ENCODE data around the gene XPR1.

The XPR1 gene

DNA sequence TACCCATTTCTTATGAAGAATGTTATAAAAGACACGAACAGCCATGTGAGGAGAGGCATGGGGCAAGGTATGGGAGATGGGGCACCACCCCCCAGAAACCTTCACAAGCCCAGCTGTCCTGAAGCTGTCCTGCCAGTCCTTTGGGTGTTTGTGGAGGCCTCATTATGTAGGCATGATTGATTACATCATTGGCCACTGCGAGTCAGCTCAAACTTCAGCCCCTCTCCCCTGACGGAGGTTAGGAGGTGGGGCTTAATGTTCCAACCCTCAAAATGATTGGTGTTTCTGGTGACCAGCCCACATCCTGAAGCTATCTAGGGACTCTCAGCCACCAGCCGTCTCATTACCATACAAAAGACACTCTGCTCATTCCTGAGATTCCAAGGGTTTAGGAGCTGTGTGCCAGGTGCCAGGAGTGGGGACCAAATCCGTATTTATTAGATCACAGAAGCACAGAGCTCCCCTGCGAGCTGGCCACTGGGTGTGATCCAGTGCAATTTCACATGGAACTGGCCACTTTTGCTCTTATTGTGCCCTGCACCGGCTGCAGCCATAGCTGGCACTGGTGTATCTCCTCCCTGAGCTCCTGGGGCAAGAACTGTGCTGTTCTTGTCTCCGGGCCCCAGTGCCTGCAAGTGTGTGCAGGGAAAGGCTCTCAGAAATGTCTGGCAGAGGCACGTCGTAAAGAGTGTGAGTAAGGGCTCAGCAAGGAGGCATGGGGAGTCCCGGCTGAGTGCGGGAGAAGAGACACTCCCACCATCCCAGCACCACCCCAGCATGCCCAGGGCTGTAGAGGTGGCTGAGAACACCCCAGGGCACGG lies 291.4 kb downstream of the XPR1 start:
- Histone ChIP-seq H3K4me2 (ENCODE audit: low read length) (no peak overlapping the region), H3K36me3 (ENCODE audit: control insufficient read depth, low read length) (no peaks in the 10 kb centered on the region), H4K20me1 (ENCODE audit: control insufficient read depth, insufficient read depth, low read depth, low read length) (no peaks in the 10 kb centered on the region), H3K79me2 (ENCODE audit: control insufficient read depth, low read length) (no peaks in the 10 kb centered on the region), H3K4me3 (ENCODE audit: low read length) (no peak overlapping the region), H3K9me3 (ENCODE audit: control insufficient read depth, insufficient read depth, low read length) (no peaks in the 10 kb centered on the region), H3F3A (ENCODE audit: control insufficient read depth, insufficient read depth) (no peaks in the 10 kb centered on the region), H3K9me2 (replicated peaks; ENCODE audit: control insufficient read depth, low read length) (no peaks in the 10 kb centered on the region), H3K27ac (ENCODE audit: low read depth, low read length) (no peak overlapping the region), H3K27me3 (ENCODE audit: control insufficient read depth, low read length) (peaks cover 6% of the 10 kb centered on the region; the same call in 1 of the 2 replicates), H3K4me1 (ENCODE audit: control insufficient read depth, low read length) (peaks cover 16% of the 10 kb centered on the region)
- TF ChIP-seq, protein P1, sequence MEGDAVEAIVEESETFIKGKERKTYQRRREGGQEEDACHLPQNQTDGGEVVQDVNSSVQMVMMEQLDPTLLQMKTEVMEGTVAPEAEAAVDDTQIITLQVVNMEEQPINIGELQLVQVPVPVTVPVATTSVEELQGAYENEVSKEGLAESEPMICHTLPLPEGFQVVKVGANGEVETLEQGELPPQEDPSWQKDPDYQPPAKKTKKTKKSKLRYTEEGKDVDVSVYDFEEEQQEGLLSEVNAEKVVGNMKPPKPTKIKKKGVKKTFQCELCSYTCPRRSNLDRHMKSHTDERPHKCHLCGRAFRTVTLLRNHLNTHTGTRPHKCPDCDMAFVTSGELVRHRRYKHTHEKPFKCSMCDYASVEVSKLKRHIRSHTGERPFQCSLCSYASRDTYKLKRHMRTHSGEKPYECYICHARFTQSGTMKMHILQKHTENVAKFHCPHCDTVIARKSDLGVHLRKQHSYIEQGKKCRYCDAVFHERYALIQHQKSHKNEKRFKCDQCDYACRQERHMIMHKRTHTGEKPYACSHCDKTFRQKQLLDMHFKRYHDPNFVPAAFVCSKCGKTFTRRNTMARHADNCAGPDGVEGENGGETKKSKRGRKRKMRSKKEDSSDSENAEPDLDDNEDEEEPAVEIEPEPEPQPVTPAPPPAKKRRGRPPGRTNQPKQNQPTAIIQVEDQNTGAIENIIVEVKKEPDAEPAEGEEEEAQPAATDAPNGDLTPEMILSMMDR (IDR thresholded peaks at IDR 0.05; ENCODE audit: low read depth, low read length, poor library complexity, severe bottlenecking), result no peak
- no peak for TF ChIP-seq EZH2phosphoT487 (IDR thresholded peaks at IDR 0.05; ENCODE audit: borderline replicate concordance, low read length)

DNA sequence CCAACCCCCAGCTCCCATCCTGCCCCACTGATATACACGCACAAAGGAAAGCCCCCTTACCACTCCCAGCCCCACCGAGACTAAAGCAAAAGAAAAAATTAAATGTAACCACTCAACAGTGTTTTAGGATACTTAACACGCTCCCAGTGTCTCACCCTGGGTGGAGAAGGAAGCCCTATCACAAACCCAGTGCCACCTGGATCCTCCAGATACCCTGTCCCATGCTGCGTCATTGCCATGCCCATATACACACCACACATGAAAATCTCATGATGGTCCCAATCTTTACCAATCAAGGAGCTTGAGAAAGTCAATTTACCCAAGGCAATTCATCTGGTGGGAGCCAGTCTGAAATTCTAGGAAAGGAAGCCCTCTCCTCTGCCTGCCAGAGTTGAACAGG lies 292.1 kb downstream of the XPR1 start:
- H3K27me3 ChIP-seq (ENCODE audit: control insufficient read depth, low read length), result peaks cover 6% of the 10 kb centered on the region; the same call in 1 of the 2 replicates
- no peaks in the 10 kb centered on the region for H3K36me3 ChIP-seq (ENCODE audit: control insufficient read depth, low read length)
- no peaks in the 10 kb centered on the region for H4K20me1 ChIP-seq (ENCODE audit: control insufficient read depth, insufficient read depth, low read depth, low read length)
- H3K4me3 ChIP-seq (ENCODE audit: low read length), result no peak overlapping the region
- TF ChIP-seq EZH2phosphoT487 (IDR thresholded peaks at IDR 0.05; ENCODE audit: borderline replicate concordance, low read length), result no peak
- TF ChIP-seq, protein P1 (IDR thresholded peaks at IDR 0.05; ENCODE audit: low read depth, low read length, poor library complexity, severe bottlenecking), result no peak
- no peaks in the 10 kb centered on the region for H3K9me2 ChIP-seq (replicated peaks; ENCODE audit: control insufficient read depth, low read length)
- H3K4me2 ChIP-seq (ENCODE audit: low read length), result no peak overlapping the region
- no peaks in the 10 kb centered on the region for H3K9me3 ChIP-seq (ENCODE audit: control insufficient read depth, insufficient read depth, low read length)
- H3K79me2 ChIP-seq (ENCODE audit: control insufficient read depth, low read length), result no peaks in the 10 kb centered on the region
- no peak overlapping the region for H3K27ac ChIP-seq (ENCODE audit: low read depth, low read length)
- H3F3A ChIP-seq (ENCODE audit: control insufficient read depth, insufficient read depth), result no peaks in the 10 kb centered on the region
- peaks cover 11% of the 10 kb centered on the region for H3K4me1 ChIP-seq (ENCODE audit: control insufficient read depth, low read length)

DNA sequence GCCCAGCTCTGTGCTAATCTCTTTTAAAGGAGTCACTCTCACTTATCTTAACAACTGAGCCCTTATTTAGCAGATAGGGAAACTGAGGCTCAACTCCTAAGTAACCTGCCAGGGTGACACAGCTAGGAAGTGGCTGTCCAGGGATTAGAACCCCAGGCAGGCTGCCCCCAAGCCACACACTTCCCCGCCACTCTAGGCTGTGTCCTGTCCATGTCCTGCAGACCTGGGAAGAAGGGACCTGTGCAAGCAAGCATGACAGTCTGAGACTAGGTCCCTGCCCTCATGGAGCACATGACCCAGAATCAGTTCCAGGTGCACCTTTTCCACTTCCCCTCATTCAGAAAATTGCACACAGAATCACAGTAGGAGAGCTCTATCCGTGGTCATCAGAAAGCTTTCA lies 293.1 kb downstream of the XPR1 start:
- no peaks in the 10 kb centered on the region for H3K79me2 ChIP-seq (ENCODE audit: control insufficient read depth, low read length)
- H3K4me1 ChIP-seq (ENCODE audit: control insufficient read depth, low read length), result peaks cover 11% of the 10 kb centered on the region
- no peaks in the 10 kb centered on the region for H3K36me3 ChIP-seq (ENCODE audit: control insufficient read depth, low read length)
- TF ChIP-seq, protein P1 (IDR thresholded peaks at IDR 0.05; ENCODE audit: low read depth, low read length, poor library complexity, severe bottlenecking), result no peak
- TF ChIP-seq EZH2phosphoT487 (IDR thresholded peaks at IDR 0.05; ENCODE audit: borderline replicate concordance, low read length), result no peak
- no peak overlapping the region for H3K27ac ChIP-seq (ENCODE audit: low read depth, low read length)
- H3K9me2 ChIP-seq (replicated peaks; ENCODE audit: control insufficient read depth, low read length), result no peaks in the 10 kb centered on the region
- H3K4me3 ChIP-seq (ENCODE audit: low read length), result no peak overlapping the region
- no peaks in the 10 kb centered on the region for H3K9me3 ChIP-seq (ENCODE audit: control insufficient read depth, insufficient read depth, low read length)
- H3F3A ChIP-seq (ENCODE audit: control insufficient read depth, insufficient read depth), result no peaks in the 10 kb centered on the region
- H3K4me2 ChIP-seq (ENCODE audit: low read length), result no peak overlapping the region
- no peaks in the 10 kb centered on the region for H4K20me1 ChIP-seq (ENCODE audit: control insufficient read depth, insufficient read depth, low read depth, low read length)
- peaks cover 6% of the 10 kb centered on the region; the same call in 1 of the 2 replicates for H3K27me3 ChIP-seq (ENCODE audit: control insufficient read depth, low read length)

Data from DOHH2 (cell line).